Measurements from ENCODE around the gene SPTBN1. TPM values are rescaled to one million over a fixed set of nuclear protein-coding genes. Genes with fewer than 3 reads are reported as not detected.

SPTBN1 gene
- total and polyA plus RNA-seq, 2 of the 13 experiments (the other 11 are each of a cell fraction or from before 2014, with no cell fraction given), result 123 to 299 TPM

GRCh38 chr2:54455563-54456361 is at the start of gene SPTBN1 (continued):
- TF ChIP-seq ZSCAN30 (CRISPR knock-in tag; IDR thresholded peaks at IDR 0.05) (no peak), ZNF274 (CRISPR knock-in tag; IDR thresholded peaks at IDR 0.05) (peak; percentile 53; the same call in 1 of the 2 replicates), UBTF (CRISPR knock-in tag; IDR thresholded peaks at IDR 0.05) (peak; percentile 99), POLR2AphosphoS2 (IDR thresholded peaks at IDR 0.05; ENCODE audit: low read depth, low read length) (no peak), ZNF83 (CRISPR knock-in tag; IDR thresholded peaks at IDR 0.05; ENCODE audit: borderline replicate concordance) (no peak), ZNF350 (CRISPR knock-in tag; IDR thresholded peaks at IDR 0.05; ENCODE audit: borderline replicate concordance, low read depth) (peak; percentile 58; the same call in 1 of the 2 replicates), ZNF577 (CRISPR knock-in tag; IDR thresholded peaks at IDR 0.05; ENCODE audit: borderline replicate concordance, low read depth) (no peak), PITX1 (CRISPR knock-in tag; IDR thresholded peaks at IDR 0.05) (peak; percentile 48; the same call in 1 of the 2 replicates), BORCS8-MEF2B (CRISPR knock-in tag; IDR thresholded peaks at IDR 0.05) (peak; percentile 23; the same call in 1 of the 2 replicates), PHB2 (IDR thresholded peaks at IDR 0.05; ENCODE audit: partially characterized antibody) (no peak), HDAC6 (IDR thresholded peaks at IDR 0.05; ENCODE audit: low read depth, low read length) (no peak), CCDC6 (CRISPR knock-in tag; IDR thresholded peaks at IDR 0.05) (0 out of 2 replicates have a peak, but pooled peaks have one; percentile 58), ZNF232 (CRISPR knock-in tag; IDR thresholded peaks at IDR 0.05; ENCODE audit: borderline replicate concordance) (no peak), NFKB2 (CRISPR knock-in tag; IDR thresholded peaks at IDR 0.05; ENCODE audit: borderline replicate concordance) (0 out of 2 replicates have a peak, but pooled peaks have one; percentile 34), RARA (CRISPR knock-in tag; IDR thresholded peaks at IDR 0.05) (peak; percentile 3; the same call in 1 of the 2 replicates), RELA (CRISPR knock-in tag; IDR thresholded peaks at IDR 0.05) (peak; percentile 84; the same call in 1 of the 2 replicates), ZNF367 (CRISPR knock-in tag; IDR thresholded peaks at IDR 0.05; ENCODE audit: borderline replicate concordance) (no peak), MTA3 (CRISPR knock-in tag; IDR thresholded peaks at IDR 0.05) (no peak), POLR2A (IDR thresholded peaks at IDR 0.05; ENCODE audit: insufficient read depth in 1 of 2, low read depth in 2 of 2, low read length in 2 of 2) (peak; percentile 75 to 77), ZFP62 (CRISPR knock-in tag; IDR thresholded peaks at IDR 0.05) (no peak), PTBP1 (IDR thresholded peaks at IDR 0.05; ENCODE audit: low read depth, low read length, poor library complexity, severe bottlenecking) (no peak), ZNF234 (CRISPR knock-in tag; conservative IDR thresholded peaks at IDR 0.05) (no peak)
- TF ChIP-seq, protein P1, sequence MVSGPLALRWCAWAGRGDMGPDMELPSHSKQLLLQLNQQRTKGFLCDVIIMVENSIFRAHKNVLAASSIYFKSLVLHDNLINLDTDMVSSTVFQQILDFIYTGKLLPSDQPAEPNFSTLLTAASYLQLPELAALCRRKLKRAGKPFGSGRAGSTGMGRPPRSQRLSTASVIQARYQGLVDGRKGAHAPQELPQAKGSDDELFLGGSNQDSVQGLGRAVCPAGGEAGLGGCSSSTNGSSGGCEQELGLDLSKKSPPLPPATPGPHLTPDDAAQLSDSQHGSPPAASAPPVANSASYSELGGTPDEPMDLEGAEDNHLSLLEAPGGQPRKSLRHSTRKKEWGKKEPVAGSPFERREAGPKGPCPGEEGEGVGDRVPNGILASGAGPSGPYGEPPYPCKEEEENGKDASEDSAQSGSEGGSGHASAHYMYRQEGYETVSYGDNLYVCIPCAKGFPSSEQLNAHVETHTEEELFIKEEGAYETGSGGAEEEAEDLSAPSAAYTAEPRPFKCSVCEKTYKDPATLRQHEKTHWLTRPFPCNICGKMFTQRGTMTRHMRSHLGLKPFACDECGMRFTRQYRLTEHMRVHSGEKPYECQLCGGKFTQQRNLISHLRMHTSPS (CRISPR knock-in tag; IDR thresholded peaks at IDR 0.05; ENCODE audit: low read depth), result peak; percentile 65; the same call in 1 of the 2 replicates
- TF ChIP-seq, protein P2, sequence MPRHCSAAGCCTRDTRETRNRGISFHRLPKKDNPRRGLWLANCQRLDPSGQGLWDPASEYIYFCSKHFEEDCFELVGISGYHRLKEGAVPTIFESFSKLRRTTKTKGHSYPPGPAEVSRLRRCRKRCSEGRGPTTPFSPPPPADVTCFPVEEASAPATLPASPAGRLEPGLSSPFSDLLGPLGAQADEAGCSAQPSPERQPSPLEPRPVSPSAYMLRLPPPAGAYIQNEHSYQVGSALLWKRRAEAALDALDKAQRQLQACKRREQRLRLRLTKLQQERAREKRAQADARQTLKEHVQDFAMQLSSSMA (CRISPR knock-in tag; IDR thresholded peaks at IDR 0.05), result no peak; the same call in 1 of the 2 replicates
- TF ChIP-seq, protein P3, sequence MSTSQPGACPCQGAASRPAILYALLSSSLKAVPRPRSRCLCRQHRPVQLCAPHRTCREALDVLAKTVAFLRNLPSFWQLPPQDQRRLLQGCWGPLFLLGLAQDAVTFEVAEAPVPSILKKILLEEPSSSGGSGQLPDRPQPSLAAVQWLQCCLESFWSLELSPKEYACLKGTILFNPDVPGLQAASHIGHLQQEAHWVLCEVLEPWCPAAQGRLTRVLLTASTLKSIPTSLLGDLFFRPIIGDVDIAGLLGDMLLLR (CRISPR knock-in tag; IDR thresholded peaks at IDR 0.05), result no peak
